ENCODE measurements around the gene FAM171A1.

The FAM171A1 gene

GRCh38 chr10:15169555-15170401, 201.3 kb downstream of the FAM171A1 start:
- peak; percentile 21 for DNase-seq (ENCODE audit: low read depth)

- peak; percentile 95 for DNase-seq (ENCODE audit: low read depth)
Measured at GRCh38 chr10:15168786-15169554, 202.1 kb downstream of the FAM171A1 start.

GRCh38 chr10:15168291-15168785, 202.8 kb downstream of the FAM171A1 start, which contains the start of gene NMT2:
Gene NMT2 (minus strand): TSS chr10:15168693. CDS start chr10:15168612, 81 bp downstream.
- no peak for DNase-seq (ENCODE audit: low read depth)

- DNase-seq (ENCODE audit: low read depth) = peak; percentile 83
Measured at GRCh38 chr10:15167411-15168290, 203.4 kb downstream of the FAM171A1 start.

- no peak for DNase-seq (ENCODE audit: low read depth)
Measured at GRCh38 chr10:15166325-15166724, 204.8 kb downstream of the FAM171A1 start.

GRCh38 chr10:15163253-15163828, 207.7 kb downstream of the FAM171A1 start:
- DNase-seq (ENCODE audit: low read depth) = peak; percentile 45
